ENCODE results near the gene ADARB1. TPM values are rescaled to one million over a fixed set of nuclear protein-coding genes. Genes with fewer than 3 reads are reported as not detected.

Gene ADARB1
- total RNA-seq, 1 donor from 2014 or later: 25.8 TPM

DNA sequence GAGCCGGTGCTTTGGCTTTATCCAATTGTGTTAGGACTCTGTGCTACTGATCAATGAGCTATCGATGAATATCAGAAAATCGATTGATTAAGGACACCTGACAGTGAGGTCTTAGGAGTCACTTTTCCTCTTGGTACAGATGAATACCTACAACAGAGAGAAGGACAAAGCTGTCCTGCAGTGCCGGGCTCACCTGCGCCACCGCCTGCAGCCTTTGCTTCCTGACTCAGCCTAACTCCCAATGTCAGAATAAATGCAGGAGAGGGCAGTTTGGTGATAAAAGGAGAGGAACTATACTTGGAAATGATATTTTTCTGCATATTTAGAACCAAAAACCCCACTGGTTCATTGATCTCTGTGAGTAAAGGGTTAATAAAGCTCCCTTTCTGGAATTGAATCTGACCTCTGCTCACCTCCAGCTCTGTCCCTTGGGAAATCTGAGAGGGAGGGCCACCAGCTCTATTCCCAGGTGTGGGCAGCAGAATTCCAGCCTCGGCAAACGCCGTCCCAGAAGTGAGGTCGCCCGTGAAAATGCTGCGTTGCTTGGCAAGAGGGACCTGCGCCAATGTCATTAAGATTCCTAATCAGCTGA is 174.0 kb downstream of the ADARB1 start:
- no peak overlapping the region for H3K4me3 Mint-ChIP-seq (ENCODE audit: unreplicated experiment)
- DNase-seq (ENCODE audit: low read depth): no peak

DNA sequence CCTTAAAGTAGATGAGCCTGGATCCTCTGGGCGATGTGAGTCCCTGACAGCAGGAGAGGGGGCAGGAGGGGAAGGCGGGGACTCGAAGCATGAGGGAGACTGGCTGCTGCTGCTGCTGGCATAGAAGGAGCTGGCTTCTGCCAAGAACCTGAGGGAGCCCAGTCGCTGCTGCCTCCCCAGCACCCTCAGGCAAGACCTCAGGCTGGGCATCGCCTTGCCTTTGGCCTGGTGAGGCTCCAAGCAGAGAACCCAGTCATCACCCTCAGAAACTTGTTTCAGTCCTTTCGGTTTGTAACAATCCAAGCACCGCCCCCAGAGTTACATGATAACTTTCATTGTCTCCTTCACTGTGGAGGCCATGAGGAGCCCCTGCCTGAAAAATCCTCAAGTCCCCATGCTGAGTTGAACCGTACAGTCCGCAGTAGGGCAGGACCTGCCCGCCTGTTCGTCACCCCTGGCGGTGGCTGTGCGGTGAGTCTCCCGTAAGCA is 174.6 kb downstream of the ADARB1 start:
- Mint-ChIP-seq H3K36me3 (ENCODE audit: low read depth, unreplicated experiment) (no peaks in the 10 kb centered on the region), H3K27ac (ENCODE audit: unreplicated experiment) (no peak overlapping the region), H3K4me1 (ENCODE audit: low read depth, unreplicated experiment) (peaks cover 4% of the 10 kb centered on the region), H3K9me3 (ENCODE audit: unreplicated experiment) (peaks cover 20% of the 10 kb centered on the region), H3K27me3 (ENCODE audit: low read depth, unreplicated experiment) (peaks cover 18% of the 10 kb centered on the region), H3K4me3 (ENCODE audit: unreplicated experiment) (no peak overlapping the region)
- peak overlapping the region; percentile 79 for H2AFZ ChIP-seq (ENCODE audit: low read depth, low read length)
- no peak for FAIRE-seq
- no peaks in the 10 kb centered on the region for H3K36me3 ChIP-seq (ENCODE audit: insufficient read depth, low read length)
- peaks cover 13% of the 10 kb centered on the region for H3K4me1 ChIP-seq (ENCODE audit: insufficient read depth, low read length)
- H3K27me3 ChIP-seq (ENCODE audit: insufficient read depth, low read length): peaks cover 3% of the 10 kb centered on the region
- TF ChIP-seq, protein P1, sequence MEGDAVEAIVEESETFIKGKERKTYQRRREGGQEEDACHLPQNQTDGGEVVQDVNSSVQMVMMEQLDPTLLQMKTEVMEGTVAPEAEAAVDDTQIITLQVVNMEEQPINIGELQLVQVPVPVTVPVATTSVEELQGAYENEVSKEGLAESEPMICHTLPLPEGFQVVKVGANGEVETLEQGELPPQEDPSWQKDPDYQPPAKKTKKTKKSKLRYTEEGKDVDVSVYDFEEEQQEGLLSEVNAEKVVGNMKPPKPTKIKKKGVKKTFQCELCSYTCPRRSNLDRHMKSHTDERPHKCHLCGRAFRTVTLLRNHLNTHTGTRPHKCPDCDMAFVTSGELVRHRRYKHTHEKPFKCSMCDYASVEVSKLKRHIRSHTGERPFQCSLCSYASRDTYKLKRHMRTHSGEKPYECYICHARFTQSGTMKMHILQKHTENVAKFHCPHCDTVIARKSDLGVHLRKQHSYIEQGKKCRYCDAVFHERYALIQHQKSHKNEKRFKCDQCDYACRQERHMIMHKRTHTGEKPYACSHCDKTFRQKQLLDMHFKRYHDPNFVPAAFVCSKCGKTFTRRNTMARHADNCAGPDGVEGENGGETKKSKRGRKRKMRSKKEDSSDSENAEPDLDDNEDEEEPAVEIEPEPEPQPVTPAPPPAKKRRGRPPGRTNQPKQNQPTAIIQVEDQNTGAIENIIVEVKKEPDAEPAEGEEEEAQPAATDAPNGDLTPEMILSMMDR (IDR thresholded peaks at IDR 0.05; ENCODE audit: insufficient read depth, low read depth, low read length): no peak
- no peak for TF ChIP-seq EZH2 (IDR thresholded peaks at IDR 0.05; ENCODE audit: insufficient read depth, low read length)
- no peak overlapping the region for H3K27ac ChIP-seq (ENCODE audit: low read depth, low read length)
- H4K20me1 ChIP-seq (ENCODE audit: insufficient read depth, low read length): no peaks in the 10 kb centered on the region
- H3K4me2 ChIP-seq (ENCODE audit: low read length): peak overlapping the region; percentile 79
- no peaks in the 10 kb centered on the region for H3K79me2 ChIP-seq (ENCODE audit: insufficient read depth, low read length)
- H3K4me3 ChIP-seq (ENCODE audit: insufficient read depth, low read depth, low read length): peak overlapping the region; percentile 25
- H3K9ac ChIP-seq (ENCODE audit: low read length): peak overlapping the region; percentile 18
- H3K9me3 ChIP-seq (ENCODE audit: insufficient read depth, low read depth, low read length): no peaks in the 10 kb centered on the region
- peak; percentile 22 for DNase-seq (ENCODE audit: low read depth)

More for the DNA sequence above, 174.0 kb downstream of the ADARB1 start:
- H3K4me1 Mint-ChIP-seq (ENCODE audit: low read depth, unreplicated experiment): peaks cover 3% of the 10 kb centered on the region
- Histone ChIP-seq H3K4me2 (ENCODE audit: low read length) (peak overlapping the region; percentile 79), H3K9me3 (ENCODE audit: insufficient read depth, low read depth, low read length) (no peaks in the 10 kb centered on the region), H3K36me3 (ENCODE audit: insufficient read depth, low read length) (no peaks in the 10 kb centered on the region), H4K20me1 (ENCODE audit: insufficient read depth, low read length) (no peaks in the 10 kb centered on the region), H3K27ac (ENCODE audit: low read depth, low read length) (no peak overlapping the region), H3K9ac (ENCODE audit: low read length) (peak overlapping the region; percentile 18), H3K79me2 (ENCODE audit: insufficient read depth, low read length) (no peaks in the 10 kb centered on the region), H2AFZ (ENCODE audit: low read depth, low read length) (peak overlapping the region; percentile 79), H3K4me1 (ENCODE audit: insufficient read depth, low read length) (peaks cover 10% of the 10 kb centered on the region), H3K27me3 (ENCODE audit: insufficient read depth, low read length) (peaks cover 3% of the 10 kb centered on the region), H3K4me3 (ENCODE audit: insufficient read depth, low read depth, low read length) (peak overlapping the region; percentile 25)
- no peak overlapping the region for H3K27ac Mint-ChIP-seq (ENCODE audit: unreplicated experiment)
- H3K27me3 Mint-ChIP-seq (ENCODE audit: low read depth, unreplicated experiment): peaks cover 18% of the 10 kb centered on the region
- TF ChIP-seq EZH2 (IDR thresholded peaks at IDR 0.05; ENCODE audit: insufficient read depth, low read length): no peak
- TF ChIP-seq, protein P1 (IDR thresholded peaks at IDR 0.05; ENCODE audit: insufficient read depth, low read depth, low read length): no peak
- no peak for FAIRE-seq
- no peaks in the 10 kb centered on the region for H3K36me3 Mint-ChIP-seq (ENCODE audit: low read depth, unreplicated experiment)
- peaks cover 25% of the 10 kb centered on the region for H3K9me3 Mint-ChIP-seq (ENCODE audit: unreplicated experiment)

DNA sequence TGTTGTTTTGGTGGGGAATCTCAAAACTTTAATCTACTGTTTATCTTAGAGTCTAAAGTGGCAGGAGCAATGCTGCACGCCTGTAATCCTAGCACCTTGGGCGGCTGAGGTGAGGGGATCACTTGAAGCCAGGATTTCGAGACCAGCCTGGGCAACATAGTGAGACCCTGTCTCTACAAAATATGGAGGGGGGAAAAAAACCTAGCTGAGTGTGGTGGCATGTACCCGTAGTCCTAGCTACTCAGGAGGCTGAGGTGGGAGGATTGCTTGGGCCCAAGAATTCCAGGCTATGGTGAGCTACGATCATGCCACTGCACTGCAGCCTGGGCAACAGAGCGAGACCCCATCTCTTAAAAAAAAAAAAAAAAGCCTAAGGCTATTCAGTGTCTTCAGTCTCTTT is 175.2 kb downstream of the ADARB1 start:
- peaks cover 13% of the 10 kb centered on the region for H3K9me3 Mint-ChIP-seq (ENCODE audit: unreplicated experiment)
- H3K4me1 Mint-ChIP-seq (ENCODE audit: low read depth, unreplicated experiment): peaks cover 4% of the 10 kb centered on the region
- H3K27me3 Mint-ChIP-seq (ENCODE audit: low read depth, unreplicated experiment): peaks cover 18% of the 10 kb centered on the region
- no peaks in the 10 kb centered on the region for H3K79me2 ChIP-seq (ENCODE audit: insufficient read depth, low read length)
- H3K4me3 ChIP-seq (ENCODE audit: insufficient read depth, low read depth, low read length): no peak overlapping the region
- H3K27ac ChIP-seq (ENCODE audit: low read depth, low read length): no peak overlapping the region
- H3K4me3 Mint-ChIP-seq (ENCODE audit: unreplicated experiment): no peak overlapping the region
- H4K20me1 ChIP-seq (ENCODE audit: insufficient read depth, low read length): no peaks in the 10 kb centered on the region
- FAIRE-seq (no peak), DNase-seq (ENCODE audit: low read depth) (no peak)
- peak overlapping the region; percentile 0 for H3K27ac Mint-ChIP-seq (ENCODE audit: unreplicated experiment)
- TF ChIP-seq, protein P1 (IDR thresholded peaks at IDR 0.05; ENCODE audit: insufficient read depth, low read depth, low read length): no peak
- no peak for TF ChIP-seq EZH2 (IDR thresholded peaks at IDR 0.05; ENCODE audit: insufficient read depth, low read length)
- no peak overlapping the region for H3K9ac ChIP-seq (ENCODE audit: low read length)
- H3K27me3 ChIP-seq (ENCODE audit: insufficient read depth, low read length): peaks cover 3% of the 10 kb centered on the region
- no peaks in the 10 kb centered on the region for H3K36me3 ChIP-seq (ENCODE audit: insufficient read depth, low read length)
- H3K4me2 ChIP-seq (ENCODE audit: low read length): no peak overlapping the region
- no peaks in the 10 kb centered on the region for H3K9me3 ChIP-seq (ENCODE audit: insufficient read depth, low read depth, low read length)
- peaks cover 13% of the 10 kb centered on the region for H3K4me1 ChIP-seq (ENCODE audit: insufficient read depth, low read length)
- H3K36me3 Mint-ChIP-seq (ENCODE audit: low read depth, unreplicated experiment): no peaks in the 10 kb centered on the region
- H2AFZ ChIP-seq (ENCODE audit: low read depth, low read length): no peak overlapping the region

Data from astrocyte (in vitro differentiated cells and primary cell).